ENCODE results near the gene ARRB1. TPM values are rescaled to one million over a fixed set of nuclear protein-coding genes. Genes with fewer than 3 reads are reported as not detected.

The ARRB1 gene
- total and polyA plus RNA-seq, 7 donors = 3.6 to 17.3 (median 7.4) TPM

GRCh38 chr11:75239531-75240290, 111.8 kb downstream of the ARRB1 start:
- WGBS, 3 donors = 44 to 58% (median 50%) methylated on average over 10 of the region's 10 CpGs
- peaks cover 3% of the 10 kb centered on the region for H3K4me1 ChIP-seq
- intact Hi-C loops (cut with DNase I) = loop anchor here in 1 of 2 donors (5.0 to 10.0 kb wide), 2 partner anchors 215 to 307 kb away; no protein-coding TSS in a partner anchor
- TF ChIP-seq CTCF (IDR thresholded peaks at IDR 0.05) = no peak
- H3K4me3 ChIP-seq = no peak overlapping the region
- H3K27me3 ChIP-seq (ENCODE audit: insufficient read depth in 3 of 3, low read length in 2 of 3) = peaks cover 0 to 29% (median 14%) of the 10 kb centered on the region in 3 donors
- ATAC-seq = no peak
- no peaks in the 10 kb centered on the region for H3K9me3 ChIP-seq
- H3K27ac ChIP-seq = no peak overlapping the region
- DNase-seq = no peak
- no peaks in the 10 kb centered on the region for H3K36me3 ChIP-seq (ENCODE audit: insufficient read depth in 1 of 2, low read depth in 1 of 2)

- ATAC-seq = no peak
- no peaks in the 10 kb centered on the region for H3K9me3 ChIP-seq
- no peak overlapping the region for H3K27ac ChIP-seq
- no peak for DNase-seq
- intact Hi-C loops (cut with DNase I) = no loop called here
- H3K4me1 ChIP-seq = peaks cover 3% of the 10 kb centered on the region
- H3K4me3 ChIP-seq = no peak overlapping the region
- no peaks in the 10 kb centered on the region for H3K36me3 ChIP-seq (ENCODE audit: insufficient read depth in 1 of 2, low read depth in 1 of 2)
- WGBS, 3 donors = 78 to 79% (median 79%) methylated on average over 9 of the region's 9 CpGs
- peaks cover 0 to 32% (median 14%) of the 10 kb centered on the region in 3 donors for H3K27me3 ChIP-seq (ENCODE audit: insufficient read depth in 3 of 3, low read length in 2 of 3)
- TF ChIP-seq CTCF (IDR thresholded peaks at IDR 0.05) = no peak
These were observed 112.6 kb downstream of the ARRB1 start for GRCh38 chr11:75238595-75239440.

GRCh38 chr11:75237050-75237449, 114.4 kb downstream of the ARRB1 start:
- H3K27me3 ChIP-seq (ENCODE audit: insufficient read depth in 3 of 3, low read length in 2 of 3) = peaks cover 0 to 27% (median 9%) of the 10 kb centered on the region in 3 donors
- intact Hi-C loops (cut with DNase I) = no loop called here
- no peak for TF ChIP-seq CTCF (IDR thresholded peaks at IDR 0.05)

GRCh38 chr11:75236062-75236461, 115.4 kb downstream of the ARRB1 start:
- intact Hi-C loops (cut with DNase I) = no loop called here
- Histone ChIP-seq H3K27me3 (ENCODE audit: insufficient read depth in 3 of 3, low read length in 2 of 3) (peaks cover 0 to 27% (median 8%) of the 10 kb centered on the region in 3 donors), H3K36me3 (ENCODE audit: insufficient read depth in 1 of 2, low read depth in 1 of 2) (no peaks in the 10 kb centered on the region), H3K4me1 (peaks cover 3% of the 10 kb centered on the region), H3K9me3 (no peaks in the 10 kb centered on the region), H3K4me3 (no peak overlapping the region), H3K27ac (no peak overlapping the region)
- DNase-seq (no peak), ATAC-seq (no peak)
- no peak for TF ChIP-seq CTCF (IDR thresholded peaks at IDR 0.05)
- WGBS, 3 donors = 32 to 35% (median 32%) methylated on average over 8 of the region's 8 CpGs

More at GRCh38 chr11:75237050-75237449, 114.4 kb downstream of the ARRB1 start:
- no peaks in the 10 kb centered on the region for H3K9me3 ChIP-seq
- DNase-seq (no peak), ATAC-seq (no peak)
- H3K4me3 ChIP-seq = no peak overlapping the region
- no peak overlapping the region for H3K27ac ChIP-seq
- H3K4me1 ChIP-seq = peaks cover 3% of the 10 kb centered on the region
- 78 to 82% (median 82%) methylated on average over 8 of the region's 8 CpGs for WGBS, 3 donors
- no peaks in the 10 kb centered on the region for H3K36me3 ChIP-seq (ENCODE audit: insufficient read depth in 1 of 2, low read depth in 1 of 2)

Data from psoas muscle (tissue), 8 donors.